Umbilical cord (tissue), 2 donors: ENCODE measurements around the gene CSH1. TPM values are rescaled to one million over a fixed set of nuclear protein-coding genes. Genes with fewer than 3 reads are reported as not detected.
"Not testable (repeated sequence)": the region's sequence is repeated elsewhere in the genome, so short reads cannot be mapped to it uniquely, and the experiment has no call there.

Experiments used
- DNase-seq: peaks from one replicate; pipeline ENCODE4 v3.0.0-alpha.2; 2015; ENCODE audit warnings: low spot score
- total RNA-seq: library from RNA; depleted of rRNA; stranded (reverse); fragments of >200 nt; gene quantifications from one replicate; pipeline ENCODE4 v1.2.3, GENCODE V29; 2014; ENCODE audit warnings: low replicate concordance; ENCODE audit not compliant: insufficient read depth

CSH1 gene
- total RNA-seq, 1 donor from 2014 or later: 0.72 TPM

DNA sequence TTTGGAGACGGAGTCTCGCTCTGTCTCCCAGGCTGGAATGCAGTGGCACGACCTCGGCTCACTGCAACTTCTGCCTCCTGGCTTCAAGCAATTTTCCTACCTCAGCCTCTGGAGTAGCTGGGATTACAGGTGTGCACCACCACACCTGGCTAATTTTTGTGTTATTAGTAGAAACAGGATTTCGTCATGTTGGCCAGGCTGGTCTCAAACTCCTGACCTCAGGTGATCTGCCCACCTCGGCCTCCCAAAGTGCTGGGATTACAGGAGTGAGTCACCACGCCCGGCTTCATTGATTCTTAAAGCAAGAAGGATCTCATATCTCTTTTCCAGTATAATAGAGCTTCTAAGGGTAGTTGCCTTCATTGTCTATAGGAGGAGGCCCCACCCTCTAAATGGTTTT lies 8.4 kb upstream of the CSH1 start:
- DNase-seq: not testable (repeated sequence)

DNA sequence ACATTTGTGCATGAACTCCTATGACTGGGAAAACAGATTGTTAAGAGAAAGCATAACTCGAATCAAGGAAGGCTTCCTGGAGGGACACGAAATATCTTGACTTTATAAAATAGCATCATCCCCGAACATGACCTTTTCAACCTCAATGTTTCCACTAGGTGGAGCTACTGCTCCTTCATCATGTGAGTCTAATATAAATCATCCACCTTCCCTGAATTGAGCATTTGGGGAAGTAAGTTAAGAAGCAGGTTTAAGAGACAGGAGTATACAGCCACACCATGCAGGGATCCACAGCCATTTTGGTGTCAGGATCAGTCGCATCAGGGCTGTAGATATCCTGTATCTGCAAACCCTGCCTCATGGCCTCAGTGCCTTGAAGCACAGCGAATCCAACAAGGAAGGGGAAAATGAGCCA lies 7.4 kb upstream of the CSH1 start:
- DNase-seq: not testable (repeated sequence)

DNA sequence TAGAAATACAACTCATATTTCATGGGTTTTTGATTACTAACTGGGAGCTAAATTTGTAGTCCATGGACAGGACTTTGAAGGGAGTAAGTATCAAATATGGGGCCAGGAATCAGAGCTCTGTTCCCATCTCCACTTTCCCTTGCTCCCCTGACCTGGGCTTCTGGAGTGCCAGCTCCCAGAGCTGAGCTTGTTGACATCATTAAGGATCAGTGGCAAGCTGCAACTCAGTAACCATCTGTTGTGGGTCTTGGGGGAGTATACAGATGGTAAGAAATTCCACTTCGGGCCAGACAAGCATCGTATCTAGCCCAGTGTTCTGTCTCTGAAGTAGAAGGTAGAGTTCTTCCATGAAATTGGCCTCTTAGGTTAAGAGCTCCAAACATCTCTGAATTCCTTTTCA lies 5.6 kb upstream of the CSH1 start:
- not testable (repeated sequence) for DNase-seq

DNA sequence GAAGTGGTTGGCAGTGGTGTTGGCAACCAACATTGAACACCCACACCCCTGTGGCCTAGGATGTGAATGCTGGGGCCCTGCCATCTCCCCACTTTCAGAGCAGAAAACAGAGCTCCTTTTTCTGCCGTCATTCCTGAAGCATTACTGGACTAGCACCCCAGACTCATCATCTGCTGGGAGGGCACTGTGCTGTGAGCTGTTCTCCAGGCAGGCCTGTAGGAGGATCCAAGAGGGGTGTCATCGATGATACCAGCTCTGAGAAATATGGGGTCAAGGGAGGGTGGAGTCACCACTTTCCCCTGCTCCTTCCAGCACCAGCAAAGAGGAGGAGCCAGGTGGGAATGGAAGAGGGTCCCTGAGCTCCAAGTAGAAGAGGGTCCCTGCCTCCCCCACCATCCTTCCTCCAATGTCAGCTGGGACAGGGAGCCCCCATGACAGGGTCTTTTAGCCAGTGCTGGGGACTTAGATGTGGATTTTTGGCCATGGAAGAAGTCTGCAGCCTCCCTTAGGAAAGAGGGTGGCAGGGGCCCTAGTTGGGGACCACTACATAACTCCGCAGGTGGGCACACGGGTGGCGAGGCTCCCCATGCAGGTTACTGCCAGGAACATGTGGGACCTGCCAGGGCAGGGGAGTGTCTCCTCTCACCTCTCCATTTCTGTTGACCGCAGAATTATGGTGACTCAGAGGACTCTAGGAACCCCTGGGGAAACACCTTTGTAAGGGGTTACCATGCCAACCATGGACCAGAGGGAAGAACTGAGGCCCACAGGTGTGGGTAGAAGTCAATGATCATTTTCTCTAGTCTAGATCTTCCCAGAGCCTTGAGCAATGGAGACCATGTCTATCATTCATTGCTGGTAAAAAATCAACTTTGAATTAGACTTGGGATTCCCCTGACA lies 2.8 kb upstream of the CSH1 start:
- DNase-seq: not testable (repeated sequence)

DNA sequence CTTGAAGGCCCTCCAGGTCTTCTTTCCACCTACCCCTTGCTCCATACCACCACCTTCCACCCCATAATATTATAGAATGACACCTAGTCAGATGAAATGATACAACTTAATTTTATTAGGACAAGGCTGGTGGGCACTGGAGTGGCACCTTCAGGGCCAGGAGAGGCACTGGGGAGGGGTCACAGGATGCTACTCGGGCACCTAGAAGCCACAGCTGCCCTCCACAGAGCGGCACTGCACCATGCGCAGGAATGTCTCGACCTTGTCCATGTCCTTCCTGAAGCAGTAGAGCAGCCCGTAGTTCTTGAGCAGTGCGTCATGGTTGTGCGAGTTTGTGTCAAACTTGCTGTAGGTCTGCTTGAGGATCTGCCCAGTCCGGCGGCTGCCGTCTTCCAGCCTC lies 1.6 kb downstream of the CSH1 start:
- DNase-seq: not testable (repeated sequence)

DNA sequence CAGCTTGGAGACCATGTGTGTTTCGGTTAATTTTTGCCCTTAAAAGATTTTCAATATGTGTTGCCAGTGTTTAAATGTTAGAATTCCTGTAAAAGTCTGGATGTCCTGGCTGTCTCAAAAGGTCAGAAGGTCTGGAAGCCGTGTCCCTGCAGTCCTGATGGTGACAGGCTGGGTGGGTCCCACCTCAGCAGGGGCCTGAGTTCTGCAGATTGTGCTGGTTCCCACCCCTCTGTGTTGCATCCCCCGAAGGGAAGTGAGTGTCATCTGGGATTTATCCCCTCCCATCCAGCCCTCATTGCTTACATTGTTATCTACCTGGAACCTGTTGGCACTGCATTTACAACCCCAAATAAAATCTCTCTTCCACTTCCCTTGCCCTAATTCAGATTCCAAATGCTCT lies 2.4 kb downstream of the CSH1 start:
- DNase-seq: not testable (repeated sequence)

DNA sequence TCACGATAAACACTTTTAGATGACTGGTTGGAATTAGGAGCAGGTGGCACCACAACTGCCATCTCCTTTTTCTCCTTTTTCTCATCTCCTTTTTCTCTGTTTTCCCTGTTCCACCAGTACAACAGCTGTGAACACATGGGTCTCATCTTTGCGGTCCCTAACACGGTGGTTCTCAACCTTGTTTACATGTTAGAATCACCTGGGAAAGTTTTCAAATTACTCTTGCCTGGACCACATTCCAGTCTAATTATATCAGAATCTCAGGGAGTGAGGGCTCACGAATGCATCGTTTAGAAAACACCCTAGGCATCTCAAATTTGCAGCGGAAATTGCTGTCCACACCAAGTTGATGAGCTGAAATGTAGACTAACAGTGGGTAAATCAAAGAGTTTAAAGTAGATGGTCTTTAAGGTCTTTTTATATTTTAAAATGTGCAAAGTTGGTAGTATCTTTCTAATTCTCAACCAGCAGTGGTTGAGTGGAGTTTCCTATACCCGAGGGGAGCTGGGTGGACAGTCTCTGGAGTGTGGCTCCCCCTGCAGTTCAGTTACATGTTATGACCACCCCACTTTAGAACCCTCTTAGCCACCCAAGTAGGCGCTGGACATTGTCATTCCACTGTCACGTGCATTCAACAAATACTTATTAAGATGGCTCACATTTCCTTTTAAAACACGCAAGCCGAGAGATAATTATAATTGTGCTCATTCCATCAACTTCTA lies 3.9 kb downstream of the CSH1 start:
- DNase-seq: not testable (repeated sequence)

DNA sequence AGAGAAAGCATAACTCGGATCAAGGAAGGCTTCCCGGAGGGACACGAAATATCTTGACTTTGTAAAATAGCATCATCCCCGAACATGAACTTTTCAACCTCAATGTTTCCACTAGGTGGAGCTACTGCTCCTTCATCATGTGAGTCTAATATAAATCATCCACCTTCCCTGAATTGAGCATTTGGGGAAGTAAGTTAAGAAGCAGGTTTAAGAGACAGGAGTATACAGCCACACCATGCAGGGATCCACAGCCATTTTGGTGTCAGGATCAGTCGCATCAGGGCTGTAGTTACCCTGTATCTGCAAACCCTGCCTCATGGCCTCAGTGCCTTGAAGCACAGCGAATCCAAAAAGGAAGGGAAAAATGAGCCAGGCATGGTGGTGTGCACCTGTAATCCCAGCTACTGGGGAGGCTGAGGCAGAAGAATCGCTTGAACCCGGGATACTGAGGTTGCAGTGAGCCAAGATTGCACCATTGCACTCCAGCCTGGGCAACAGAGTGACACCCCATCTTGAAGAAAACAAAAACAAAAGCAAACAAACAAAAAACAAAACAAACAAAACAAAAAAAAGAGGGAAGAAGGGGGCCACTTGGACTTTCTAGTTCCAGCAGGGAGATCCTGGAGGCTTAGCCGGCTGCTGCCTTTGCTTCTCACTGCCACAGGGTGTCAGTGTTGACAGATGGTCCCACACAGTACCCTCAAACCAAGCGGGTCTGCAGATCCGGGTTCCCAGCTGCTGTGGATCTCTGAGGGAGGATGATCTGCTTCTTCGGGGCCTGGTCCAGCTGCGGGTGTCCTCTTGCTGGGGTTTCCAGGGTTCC lies 7.1 kb downstream of the CSH1 start:
- DNase-seq: peak; percentile 20

DNA sequence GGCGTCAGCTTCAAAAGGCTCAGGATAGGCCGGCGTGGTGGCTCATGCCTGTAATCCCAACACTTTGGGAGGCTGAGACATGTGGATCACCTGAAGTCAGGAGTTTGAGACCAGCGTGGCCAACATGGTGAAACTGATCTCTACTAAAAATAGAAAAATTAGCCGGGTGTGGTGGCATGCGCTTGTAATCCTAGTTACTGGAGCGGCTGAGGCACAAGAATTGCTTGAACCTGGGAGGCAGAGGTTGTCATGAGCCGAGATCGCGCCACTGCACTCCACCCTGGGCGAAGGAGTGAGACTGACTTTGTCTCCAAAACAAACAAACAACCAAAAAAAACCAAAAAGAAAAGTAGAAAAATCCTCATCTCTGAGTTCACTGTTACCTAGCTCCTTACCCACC lies 11.3 kb downstream of the CSH1 start:
- DNase-seq: not testable (repeated sequence)

DNA sequence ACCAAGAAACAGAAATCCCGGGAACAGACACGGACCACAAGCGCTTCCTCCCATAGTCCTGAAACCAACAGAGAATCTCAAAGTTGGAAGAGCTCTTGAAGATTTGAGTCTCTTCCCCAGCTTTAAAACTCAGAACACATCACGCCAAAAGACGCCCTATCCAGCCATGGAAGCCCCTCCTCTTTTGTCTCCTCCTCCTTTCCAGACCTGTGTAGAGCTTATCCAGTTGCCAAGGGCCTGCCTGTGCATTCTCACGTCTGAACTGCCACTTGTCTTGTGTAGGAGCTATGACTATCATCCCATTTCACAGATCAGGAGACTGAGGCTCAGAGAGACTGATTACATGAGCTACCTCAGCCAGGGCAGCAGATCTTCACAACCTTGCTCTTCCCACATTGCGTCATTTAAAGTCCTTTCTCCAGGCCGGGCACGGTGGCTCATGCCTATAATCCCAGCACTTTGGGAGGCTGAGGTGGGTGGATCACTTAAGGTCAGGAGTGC lies 13.7 kb downstream of the CSH1 start:
- DNase-seq: not testable (repeated sequence)

DNA sequence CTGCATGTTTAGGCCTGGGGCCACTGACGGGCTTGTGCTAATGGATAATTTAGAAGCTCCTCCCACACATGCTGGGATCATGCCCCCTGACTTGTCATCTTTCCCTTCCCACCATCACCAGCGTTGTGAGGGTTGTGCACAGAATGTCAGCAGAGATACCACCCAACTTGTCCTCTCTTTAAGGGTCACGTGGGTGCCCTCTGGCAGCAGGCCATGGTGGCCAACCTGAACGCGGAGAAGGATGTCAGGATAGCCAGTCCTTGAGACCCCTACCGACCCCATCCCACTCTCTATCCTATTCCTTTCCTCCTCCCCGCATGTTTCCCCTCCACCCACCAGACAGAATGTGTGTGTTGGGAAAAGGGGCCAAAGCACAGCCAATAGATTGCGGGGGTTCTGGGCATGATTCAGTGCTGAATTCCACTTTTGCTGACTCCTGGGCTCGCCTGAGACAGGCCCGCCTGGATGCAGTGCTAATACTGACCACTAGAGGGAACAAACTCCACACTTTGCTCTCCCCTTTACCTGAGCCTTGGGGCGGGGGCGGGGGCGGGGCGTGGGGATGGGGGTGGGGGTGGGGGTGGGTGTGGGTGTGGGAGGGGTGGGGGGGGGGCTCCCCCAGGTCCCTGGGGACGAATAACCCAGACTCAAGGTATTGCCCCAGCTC lies 14.3 kb downstream of the CSH1 start, which contains the start of gene GH2:
Gene GH2, minus strand, starts transcription at position 10 of the 667 bp plus-strand sequence. CDS start 143 bp downstream, outside the sequence.
- DNase-seq: peak; percentile 13

DNA sequence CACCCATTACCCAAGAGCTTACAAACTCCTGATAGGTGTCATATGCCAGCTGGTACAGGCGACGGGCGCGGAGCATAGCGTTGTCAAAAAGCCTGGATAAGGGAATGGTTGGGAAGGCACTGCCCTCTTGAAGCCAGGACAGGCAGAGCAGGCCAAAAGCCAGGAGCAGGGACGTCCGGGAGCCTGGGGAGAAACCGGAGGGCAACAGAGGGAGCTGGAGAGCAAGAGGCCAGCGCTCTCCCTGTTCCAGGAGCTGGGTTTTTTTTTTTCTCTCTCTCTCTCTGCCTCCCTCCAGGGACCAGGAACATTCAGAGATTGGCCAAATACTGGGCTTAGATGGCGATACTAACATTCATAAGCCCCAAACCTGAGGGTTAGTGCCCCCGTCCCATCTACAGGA lies 15.0 kb downstream of the CSH1 start:
- not testable (repeated sequence) for DNase-seq

DNA sequence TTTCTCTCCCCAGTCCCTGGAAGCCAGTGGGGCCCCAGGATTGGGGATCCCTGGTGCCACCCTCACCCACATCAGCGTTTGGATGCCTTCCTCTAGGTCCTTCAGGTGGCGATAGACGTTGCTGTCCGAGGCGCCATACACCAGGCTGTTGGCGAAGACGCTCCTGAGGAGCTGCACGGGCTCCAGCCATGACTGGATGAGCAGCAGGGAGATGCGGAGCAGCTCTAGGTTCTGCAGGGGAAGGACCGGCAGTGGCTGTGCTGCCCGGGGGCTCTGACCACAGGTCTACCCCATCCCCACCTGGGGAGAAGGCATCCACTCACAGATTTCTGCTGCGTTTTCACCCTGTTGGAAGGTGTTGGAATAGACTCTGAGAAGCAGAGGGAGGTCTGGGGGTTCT lies 15.7 kb downstream of the CSH1 start:
- no peak for DNase-seq

DNA sequence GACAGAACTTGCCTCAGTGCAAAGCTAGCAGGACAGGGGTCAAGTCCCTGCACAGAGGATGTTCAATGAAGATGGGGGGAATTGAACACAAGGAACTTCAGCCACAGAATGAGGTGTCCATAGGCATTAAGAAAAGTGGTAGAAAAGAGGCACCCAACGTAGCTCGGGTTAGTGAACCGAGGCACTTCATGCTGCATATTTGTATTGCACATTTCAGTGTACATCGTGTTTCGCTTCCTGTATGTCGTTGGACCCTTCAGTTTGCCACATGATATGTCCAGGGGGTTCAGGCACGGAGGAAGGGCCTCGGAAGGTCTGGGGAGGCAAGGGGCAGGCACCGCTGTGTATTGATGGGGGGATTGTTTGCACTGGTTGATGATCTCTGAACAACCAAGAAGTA lies 18.0 kb downstream of the CSH1 start:
- not testable (repeated sequence) for DNase-seq

DNA sequence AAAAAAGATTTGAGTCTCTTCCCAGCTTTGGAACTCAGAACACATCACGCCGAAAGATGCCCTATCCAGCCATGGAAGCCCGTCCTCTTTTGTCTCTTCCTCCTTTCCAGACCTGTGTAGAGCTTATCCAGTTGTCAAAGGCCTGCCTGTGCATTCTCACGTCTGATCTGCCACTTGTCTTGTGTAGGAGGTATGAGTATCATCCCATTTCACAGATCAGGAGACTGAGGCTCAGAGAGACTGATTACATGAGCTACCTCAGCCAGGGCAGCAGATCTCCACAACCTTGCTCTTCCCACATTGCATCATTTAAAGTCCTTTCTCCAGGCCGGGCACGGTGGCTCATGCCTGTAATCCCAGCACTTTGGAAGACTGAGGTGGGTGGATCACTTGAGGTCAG lies 21.7 kb downstream of the CSH1 start:
- not testable (repeated sequence) for DNase-seq

DNA sequence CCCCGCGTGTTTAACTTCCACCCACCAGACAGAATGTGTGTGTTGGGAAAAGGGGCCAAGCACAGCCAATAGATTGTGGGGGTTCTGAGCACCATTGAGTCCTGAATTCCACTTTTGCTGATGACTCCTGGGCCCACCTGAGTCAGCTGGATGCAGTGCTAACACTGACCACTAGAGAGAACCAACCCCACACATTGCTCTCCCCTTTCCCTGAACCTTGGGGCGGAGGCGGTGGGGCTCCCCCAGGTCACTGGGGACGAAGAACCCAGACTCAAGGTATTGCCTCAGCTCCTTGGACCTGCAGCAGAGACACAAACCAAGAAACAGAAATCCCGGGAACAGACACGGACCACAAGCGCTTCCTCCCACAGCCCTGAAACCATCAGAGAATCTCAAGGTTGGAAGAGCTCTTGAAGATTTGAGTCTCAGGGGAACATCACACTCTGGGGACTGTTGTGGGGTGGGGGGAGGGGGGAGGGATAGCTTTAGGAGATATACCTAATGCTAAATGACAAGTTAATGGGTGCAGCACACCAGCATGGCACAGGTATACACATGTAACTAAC lies 22.2 kb downstream of the CSH1 start:
- DNase-seq: not testable (repeated sequence)

DNA sequence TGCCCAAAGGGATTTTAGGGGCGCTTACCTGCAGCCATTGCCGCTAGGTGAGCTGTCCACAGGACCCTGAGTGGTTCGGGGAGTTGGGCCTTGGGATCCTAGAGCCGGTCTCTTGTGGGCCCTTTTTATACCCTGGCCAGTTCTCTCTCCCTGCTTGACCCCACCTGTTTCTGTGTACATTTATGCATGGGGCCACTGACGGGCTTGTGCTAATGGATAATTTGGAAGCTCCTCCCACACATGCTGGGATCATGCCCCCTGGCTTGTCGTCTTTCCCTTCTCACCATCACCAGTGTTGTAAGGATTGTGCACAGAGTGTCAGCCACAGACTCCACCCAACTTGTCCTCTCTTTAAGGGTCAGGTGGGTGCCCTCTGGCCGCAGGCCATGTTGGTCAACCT lies 22.8 kb downstream of the CSH1 start, which contains the start of gene CSH2:
Gene CSH2, minus strand, starts transcription at position 101 of the 400 bp plus-strand sequence. Its CDS starts 63 bp downstream, at position 38.
- not testable (repeated sequence) for DNase-seq

DNA sequence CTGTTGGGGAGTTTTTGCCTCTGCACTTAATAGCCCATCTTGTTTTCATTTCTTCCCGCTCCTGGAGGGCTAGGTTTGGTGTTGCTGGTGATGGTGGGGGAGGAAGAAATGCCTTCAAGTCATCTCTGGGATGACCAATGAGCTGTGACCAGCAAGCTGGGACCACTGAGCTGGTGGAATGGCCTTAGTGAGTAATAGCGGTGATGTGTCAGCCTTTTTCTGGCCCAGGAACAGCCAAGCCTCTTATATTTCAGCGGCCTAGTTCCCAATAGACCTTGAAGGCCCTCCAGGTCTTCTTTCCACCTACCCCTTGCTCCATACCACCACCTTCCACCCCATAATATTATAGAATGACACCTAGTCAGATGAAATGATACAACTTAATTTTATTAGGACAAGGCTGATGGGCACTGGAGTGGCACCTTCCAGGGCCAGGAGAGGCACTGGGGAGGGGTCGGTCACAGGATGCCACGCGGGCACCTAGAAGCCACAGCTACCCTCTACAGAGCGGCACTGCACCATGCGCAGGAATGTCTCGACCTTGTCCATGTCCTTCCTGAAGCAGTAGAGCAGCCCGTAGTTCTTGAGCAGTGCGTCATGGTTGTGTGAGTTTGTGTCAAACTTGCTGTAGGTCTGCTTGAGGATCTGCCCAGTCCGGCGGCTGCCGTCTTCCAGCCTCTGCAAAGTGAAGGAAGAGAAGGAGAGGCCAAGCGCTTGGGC lies 24.6 kb downstream of the CSH1 start:
- DNase-seq: not testable (repeated sequence)

DNA sequence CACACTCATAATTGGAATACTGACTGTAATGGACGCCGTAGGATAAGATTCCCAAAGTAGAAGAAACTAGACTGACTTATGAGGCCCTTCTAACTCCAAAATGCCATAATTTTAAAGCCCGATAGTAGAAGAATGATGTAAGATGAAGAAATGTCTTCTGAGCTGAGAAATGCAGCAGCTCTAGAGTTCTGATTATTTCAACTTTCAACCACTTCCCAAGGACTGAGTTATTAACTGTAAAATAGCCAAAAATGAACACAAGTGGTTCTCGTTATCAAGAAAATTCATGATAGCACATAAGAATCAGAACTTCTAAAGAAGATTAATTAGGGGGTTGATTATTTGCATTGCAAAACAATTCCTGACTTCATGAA lies 26.1 kb downstream of the CSH1 start:
- not testable (repeated sequence) for DNase-seq
